NCI-H774 (cell line): ENCODE measurements around the gene CENPVL3.
"Not testable (repeated sequence)": the region's sequence is repeated elsewhere in the genome, so short reads cannot be mapped to it uniquely, and the experiment has no call there.

Source experiments
- DNase-seq: peaks from one replicate; lab custom pipeline; 2025; lab: John Stamatoyannopoulos, UW

Gene CENPVL3

DNA sequence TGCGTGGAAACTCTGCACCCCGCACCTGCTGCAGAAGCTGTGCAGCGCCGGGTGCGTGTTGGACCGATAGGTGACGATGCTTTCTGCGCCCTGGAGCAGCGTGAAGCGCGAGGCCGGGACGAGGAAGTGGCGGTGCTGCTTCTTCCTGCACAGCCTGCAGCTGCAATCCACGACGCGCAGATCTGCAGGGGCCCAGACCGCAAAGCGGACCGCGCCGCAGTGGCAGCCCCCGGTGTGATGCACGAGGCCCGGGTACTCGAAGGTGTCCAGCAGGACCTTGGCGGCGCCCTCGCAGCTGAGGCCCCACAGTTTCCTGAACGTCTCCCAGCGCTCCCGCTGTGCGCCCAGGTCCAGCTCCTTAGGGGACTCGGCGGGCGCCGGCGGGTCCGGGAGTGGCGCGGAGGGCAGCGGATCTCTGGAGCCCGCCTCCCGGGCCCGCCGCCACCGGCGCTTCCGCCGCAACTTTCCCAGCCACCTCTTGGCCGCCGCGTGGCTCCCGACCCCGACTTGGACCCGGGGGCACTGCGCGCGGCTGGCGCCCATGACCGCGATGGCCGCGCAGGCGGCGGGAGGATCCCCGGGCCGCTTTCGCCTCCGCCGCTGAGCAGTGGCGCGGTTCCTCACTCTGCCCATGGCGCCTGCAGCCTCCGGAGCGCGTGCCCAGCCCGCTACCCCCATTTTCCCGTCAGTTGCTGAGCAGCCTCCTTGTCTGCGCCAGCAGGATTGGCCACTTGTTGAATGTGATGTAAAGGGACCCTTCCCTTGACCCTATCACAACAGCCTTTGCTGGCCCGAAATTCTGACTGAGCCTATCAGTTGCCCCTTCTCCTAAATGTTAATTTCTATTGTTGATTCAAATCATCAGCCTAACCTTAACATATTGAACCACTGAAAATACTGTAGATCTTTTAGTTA, at the start of gene CENPVL3:
Gene CENPVL3 (minus strand): TSS at position 672 of the 915 bp plus-strand sequence. CDS start 39 bp downstream, at position 633.
- not testable (repeated sequence) for DNase-seq

DNA sequence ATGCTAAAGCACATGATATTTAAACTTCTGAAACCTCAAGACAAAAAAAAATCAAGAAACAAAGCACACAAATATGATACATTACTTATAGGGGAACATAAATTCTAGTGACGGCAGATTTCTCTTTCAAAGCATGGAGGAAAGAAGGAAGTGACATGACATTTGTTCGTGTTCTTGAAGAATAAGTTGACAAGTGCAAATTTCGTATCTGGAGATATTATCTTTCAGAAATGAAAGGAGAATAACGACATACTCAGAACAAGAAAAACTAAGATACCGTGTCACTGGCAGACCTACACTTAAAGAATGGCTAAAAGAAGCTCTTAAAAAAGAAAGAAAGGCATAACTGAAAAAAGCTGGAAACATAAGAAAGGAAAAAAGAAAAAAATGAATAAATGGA, 47.3 kb upstream of the CENPVL3 start:
- no peak for DNase-seq

GRCh38 chrX:51643377-51643776, 24.7 kb upstream of the CENPVL3 start:
- no peak for DNase-seq

DNA sequence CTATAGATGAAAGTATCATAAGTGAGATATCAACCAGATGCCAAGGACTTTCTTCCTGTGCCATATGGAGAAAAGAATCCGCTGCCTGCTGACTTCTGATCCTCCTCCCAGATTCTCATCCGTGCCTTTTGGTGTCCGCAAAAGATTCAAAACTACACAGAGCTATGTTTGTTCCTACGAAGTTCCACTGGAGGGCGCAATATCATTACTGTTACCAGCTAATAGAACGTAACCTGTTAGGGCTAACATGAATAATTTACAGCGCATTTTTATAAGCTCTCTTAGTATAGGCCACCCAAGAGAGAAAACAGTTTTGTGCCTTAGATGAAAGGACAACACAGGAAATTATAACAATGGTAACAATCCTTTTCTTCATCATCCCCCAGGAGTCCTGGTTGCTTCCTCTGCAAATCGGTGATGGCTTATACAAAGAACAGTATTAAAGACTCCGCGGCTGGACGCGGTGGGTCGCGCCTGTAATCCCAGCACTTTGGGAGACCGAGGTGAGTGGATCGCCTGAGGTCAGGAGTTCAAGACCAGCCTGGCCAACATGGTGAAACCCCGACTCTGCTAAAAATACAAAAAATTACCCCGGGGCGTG, 22.8 kb upstream of the CENPVL3 start:
- DNase-seq: peak; percentile 0

DNA sequence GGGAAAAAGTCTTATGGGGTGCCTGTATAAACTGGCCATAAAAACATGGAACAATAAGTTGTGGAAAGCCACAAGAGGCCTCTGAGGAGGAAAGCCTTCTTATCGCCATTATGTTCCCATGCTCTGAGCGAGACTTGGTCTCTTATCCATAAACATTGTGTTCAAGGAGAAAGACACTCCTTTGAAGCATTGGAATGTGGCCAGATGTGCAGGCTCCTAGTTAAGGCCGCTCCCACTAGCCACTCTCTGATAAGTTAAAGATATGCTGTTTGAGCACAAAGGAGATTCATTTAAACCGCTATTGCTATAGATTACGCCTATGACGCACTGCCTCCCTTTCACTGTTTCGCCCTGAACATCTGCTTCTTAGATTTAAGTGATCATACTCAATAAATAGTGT, 17.8 kb upstream of the CENPVL3 start:
- not testable (repeated sequence) for DNase-seq

DNA sequence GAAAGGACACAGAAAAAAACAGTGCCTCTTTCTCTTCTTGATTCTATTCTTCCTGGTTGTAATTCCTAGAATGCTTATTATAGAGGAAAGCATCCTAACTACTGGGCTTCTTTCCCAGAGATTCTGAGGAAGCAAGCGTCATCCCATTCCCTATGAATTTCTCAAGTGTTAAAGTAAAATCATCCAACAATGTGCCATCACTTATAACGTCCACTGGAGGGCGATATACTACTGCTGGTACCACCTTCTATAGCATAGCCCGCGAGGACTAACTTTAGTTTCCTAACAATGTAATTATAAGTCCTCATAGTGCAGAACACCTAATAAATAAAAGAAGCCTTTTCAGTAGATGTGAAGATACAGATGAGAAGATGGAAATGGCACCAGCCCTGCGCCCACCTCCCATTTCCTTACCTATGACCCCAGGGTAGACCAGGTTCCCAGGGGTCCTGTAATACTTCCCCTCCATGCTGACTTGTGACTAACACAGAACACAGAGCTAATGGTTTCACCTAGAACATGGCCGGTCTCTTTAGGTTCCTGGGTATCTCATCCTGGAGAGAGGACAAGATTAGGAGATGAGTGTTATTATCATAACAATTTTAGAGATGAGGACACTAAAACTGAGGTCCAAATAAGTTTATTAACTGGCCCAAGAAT, 4.2 kb downstream of the CENPVL3 start:
- DNase-seq: no peak

DNA sequence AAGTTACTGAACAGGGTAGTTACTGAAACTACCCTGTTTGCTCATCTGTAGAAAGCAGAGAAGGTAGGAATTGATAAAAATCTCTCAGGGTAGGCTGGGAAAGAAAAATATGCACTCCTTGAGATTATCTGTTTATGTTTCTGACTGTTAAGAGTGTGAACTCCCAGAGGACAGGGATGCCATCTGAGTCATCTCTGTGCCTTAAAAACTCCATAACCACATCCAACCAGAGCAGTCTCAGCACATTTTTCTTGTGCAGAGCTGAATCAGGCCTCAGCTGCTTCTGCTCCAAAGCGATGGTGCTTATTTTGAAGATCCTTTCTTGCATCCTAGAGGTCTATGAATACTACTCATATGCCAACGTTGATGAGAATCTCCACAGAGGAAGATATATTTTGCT, 9.9 kb downstream of the CENPVL3 start:
- DNase-seq: no peak

- no peak for DNase-seq
Measured at GRCh38 chrX:51608126-51608525, 10.6 kb downstream of the CENPVL3 start.

DNA sequence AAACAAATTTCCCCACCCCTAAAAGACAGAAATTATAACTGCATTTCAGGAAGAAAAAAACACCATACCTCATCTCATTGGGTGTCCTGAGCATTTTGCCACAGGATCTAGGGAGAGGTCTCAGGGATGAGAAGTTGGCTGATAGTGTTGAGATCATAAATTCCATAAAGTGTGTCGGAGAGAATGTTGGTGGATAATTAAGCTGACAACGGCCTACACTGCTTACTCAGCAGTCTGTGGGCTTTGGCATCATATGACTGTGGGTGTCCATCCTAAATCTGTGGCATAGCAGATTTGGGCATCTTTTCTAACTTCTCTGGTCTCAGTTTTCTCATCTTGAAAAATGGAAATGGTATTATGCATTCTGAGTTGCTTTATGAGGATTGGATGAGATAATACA, 12.3 kb downstream of the CENPVL3 start:
- no peak for DNase-seq

GRCh38 chrX:51598899-51599298, 19.8 kb downstream of the CENPVL3 start:
- no peak for DNase-seq

GRCh38 chrX:51571874-51572273, 46.8 kb downstream of the CENPVL3 start:
- no peak for DNase-seq

GRCh38 chrX:51569561-51569960, 49.2 kb downstream of the CENPVL3 start:
- no peak for DNase-seq

DNA sequence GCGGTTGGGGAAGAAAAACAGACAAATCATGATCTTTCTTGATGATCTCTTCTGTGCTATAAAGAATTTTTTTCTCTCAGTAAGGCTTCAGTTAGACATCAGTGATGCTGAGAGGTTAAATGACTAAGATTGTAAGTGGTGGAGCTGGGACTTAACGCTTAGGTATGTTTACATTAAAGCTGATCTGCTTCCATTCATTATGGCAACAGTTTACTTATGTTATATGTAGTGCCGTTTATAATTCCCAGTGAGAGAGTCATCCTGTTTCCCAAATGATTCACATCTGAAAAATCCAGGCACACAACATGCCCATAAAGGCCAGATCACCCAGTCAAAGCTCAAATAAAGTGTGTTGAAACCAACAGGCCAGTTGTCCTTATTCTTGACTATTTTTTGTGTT, 50.1 kb downstream of the CENPVL3 start:
- no peak for DNase-seq
